ENCODE measurements around the gene DCAF7. TPM values are rescaled to one million over a fixed set of nuclear protein-coding genes. Genes with fewer than 3 reads are reported as not detected.

DCAF7 gene
- total RNA-seq, 1 donor from 2014 or later: 14.2 TPM

GRCh38 chr17:63524051-63524450 lies 26.2 kb upstream of the DCAF7 start:
- no peak for DNase-seq (ENCODE audit: low spot score)

GRCh38 chr17:63525190-63525946 lies 24.9 kb upstream of the DCAF7 start:
- DNase-seq (ENCODE audit: low spot score): no peak

- DNase-seq (ENCODE audit: low spot score): no peak
Measured at GRCh38 chr17:63526861-63527260, 23.4 kb upstream of the DCAF7 start.

- DNase-seq (ENCODE audit: low spot score): no peak
Measured at GRCh38 chr17:63528183-63528582, 22.1 kb upstream of the DCAF7 start.

- DNase-seq (ENCODE audit: low spot score): no peak
Measured at GRCh38 chr17:63529711-63530556, 20.3 kb upstream of the DCAF7 start.

GRCh38 chr17:63530557-63531021 lies 19.7 kb upstream of the DCAF7 start:
- DNase-seq (ENCODE audit: low spot score): no peak

GRCh38 chr17:63531022-63531965 lies 19.0 kb upstream of the DCAF7 start:
- no peak for DNase-seq (ENCODE audit: low spot score)

- DNase-seq (ENCODE audit: low spot score): no peak
Measured at GRCh38 chr17:63533433-63534077, 16.7 kb upstream of the DCAF7 start.

- no peak for DNase-seq (ENCODE audit: low spot score)
Measured at GRCh38 chr17:63534078-63534570, 16.2 kb upstream of the DCAF7 start.

GRCh38 chr17:63534816-63535455 lies 15.3 kb upstream of the DCAF7 start:
- no peak for DNase-seq (ENCODE audit: low spot score)

- DNase-seq (ENCODE audit: low spot score): no peak
Measured at GRCh38 chr17:63535640-63536039, 14.6 kb upstream of the DCAF7 start.

GRCh38 chr17:63537001-63537400 lies 13.3 kb upstream of the DCAF7 start:
- DNase-seq (ENCODE audit: low spot score): no peak

- DNase-seq (ENCODE audit: low spot score): no peak
Measured at GRCh38 chr17:63537991-63538692, 12.1 kb upstream of the DCAF7 start.

GRCh38 chr17:63538693-63539595 lies 11.3 kb upstream of the DCAF7 start:
- DNase-seq (ENCODE audit: low spot score): no peak

- no peak for DNase-seq (ENCODE audit: low spot score)
Measured at GRCh38 chr17:63540590-63540989, 9.7 kb upstream of the DCAF7 start.

- no peak for DNase-seq (ENCODE audit: low spot score)
Measured at GRCh38 chr17:63542218-63542545, 8.1 kb upstream of the DCAF7 start.

- DNase-seq (ENCODE audit: low spot score): no peak
Measured at GRCh38 chr17:63542942-63543821, 7.1 kb upstream of the DCAF7 start.
